GM19438 (cell line): ENCODE results near the gene CD40LG.

Experiments used
- ATAC-seq: cut with Tn5 transposase; IDR thresholded peaks from one replicate; pipeline ENCODE4 v1.9.1; 2021; ENCODE audit warnings: low read depth; ENCODE audit not compliant: unreplicated experiment

Gene CD40LG

DNA sequence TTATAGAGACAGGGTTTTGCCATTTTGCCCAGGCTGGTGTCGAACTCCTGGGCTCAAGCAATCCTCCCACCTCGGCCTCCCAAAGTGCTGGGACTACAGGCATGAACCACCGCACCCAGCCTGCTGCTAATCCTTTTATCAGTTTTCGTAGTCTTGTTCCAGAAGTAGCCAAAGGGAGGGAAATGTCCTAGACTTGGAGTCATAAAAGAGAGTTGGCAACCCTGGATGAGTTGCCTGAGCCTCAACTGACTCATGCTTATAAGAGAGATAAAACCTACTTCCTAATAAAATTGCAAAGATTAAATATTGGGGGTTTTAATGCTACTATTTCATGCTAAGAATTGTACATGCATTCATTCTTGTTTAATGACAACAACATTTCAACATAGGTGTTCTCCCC lies 44.3 kb downstream of the CD40LG start:
- no peak for ATAC-seq

DNA sequence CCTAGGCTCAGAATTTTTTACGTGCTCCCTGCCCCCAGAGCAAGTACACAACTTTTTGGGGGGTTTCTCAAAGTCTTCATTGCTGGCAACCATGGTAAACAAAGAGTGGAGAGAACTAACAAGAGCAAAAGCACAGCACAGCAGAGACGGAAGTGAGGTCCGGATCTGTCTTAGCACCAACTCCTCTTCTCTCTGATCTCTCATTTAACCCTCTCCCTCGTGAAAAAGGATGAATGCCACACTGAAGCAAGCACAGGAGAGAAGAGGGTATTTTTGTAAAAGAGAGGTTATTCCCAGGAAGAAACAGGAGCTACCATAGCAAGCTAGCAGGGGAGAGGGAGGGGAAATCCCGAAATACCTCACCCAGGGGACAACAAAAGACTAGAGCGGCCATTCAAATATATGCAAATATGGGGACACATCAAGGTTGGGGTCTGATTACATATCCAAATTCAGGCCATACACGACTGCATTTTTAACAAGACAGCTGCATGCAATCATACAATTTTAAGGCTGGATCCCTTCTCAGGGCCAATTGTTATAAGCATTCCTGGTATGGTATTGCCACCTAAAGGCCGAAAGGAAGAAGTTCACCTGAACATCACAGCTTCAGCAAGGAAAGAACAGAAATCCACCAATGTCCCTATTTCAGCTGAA lies 46.6 kb downstream of the CD40LG start:
- no peak for ATAC-seq

GRCh38 chrX:136697156-136697555 lies 49.2 kb downstream of the CD40LG start:
- ATAC-seq: no peak

DNA sequence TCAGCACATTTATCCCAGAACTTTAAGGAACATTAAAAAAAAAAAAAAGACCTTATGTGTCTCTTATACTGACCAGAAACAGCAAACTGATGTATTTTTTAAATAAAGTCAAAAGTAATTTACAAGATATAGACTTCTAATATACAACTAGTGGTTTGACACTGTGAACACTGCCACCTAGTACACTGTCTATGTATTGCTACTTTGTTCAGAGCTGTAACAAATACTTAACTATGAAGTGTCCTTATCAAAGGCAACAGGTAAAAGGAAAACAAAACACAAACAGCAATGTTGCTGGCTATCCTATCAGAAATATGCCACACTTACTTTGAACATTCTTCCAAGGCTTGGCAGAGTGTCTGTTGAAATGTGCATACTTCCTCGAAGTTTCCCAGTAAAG lies 60.4 kb downstream of the CD40LG start:
- no peak for ATAC-seq
